ENCODE results near the gene GNPNAT1. TPM values are rescaled to one million over a fixed set of nuclear protein-coding genes. Genes with fewer than 3 reads are reported as not detected.

GNPNAT1 gene
- total RNA-seq, 2 experiments from 2014 or later: 15.5 to 29.3 TPM

- H4K20me1 ChIP-seq (ENCODE audit: insufficient read depth, low read length): 0 out of 2 replicates have a peak, but pooled peaks cover 2% of the 10 kb centered on the region
- peaks cover 22% of the 10 kb centered on the region; the same call in 1 of the 2 replicates for H3K79me2 ChIP-seq (ENCODE audit: insufficient read depth, low read depth, low read length)
- intact Hi-C loops (cut with micrococcal nuclease; ENCODE audit: unreplicated experiment): no loop called here
- no peak overlapping the region for H3K4me2 ChIP-seq (ENCODE audit: low read length)
- ChIA-PET POLR2A (interaction anchor here (1.0 to 1.1 kb wide), 2 partner anchors 16 to 47 kb away, joined by 3 read pairs; no protein-coding TSS in a partner anchor), CTCF (ENCODE audit: unreplicated experiment) (no interaction called here)
- peaks cover 60% of the 10 kb centered on the region for H3K36me3 ChIP-seq (ENCODE audit: insufficient read depth, low read length)
- H3K4me1 ChIP-seq (ENCODE audit: insufficient read depth, low read length, poor library complexity, severe bottlenecking): no peaks in the 10 kb centered on the region
- no TSS peak for BruUV-seq (replicated peaks)
- no peak for TF ChIP-seq CTCF (conservative IDR thresholded peaks at IDR 0.05; ENCODE audit: low read length)
- H2AFZ ChIP-seq (ENCODE audit: low read length): no peak overlapping the region
- H3K4me3 ChIP-seq (ENCODE audit: low read depth, low read length, poor library complexity, severe bottlenecking): no peak overlapping the region
- no peak for DNase-seq (ENCODE audit: low spot score)
- no peaks in the 10 kb centered on the region for H3K9me3 ChIP-seq (ENCODE audit: low read length)
- H3K9me2 ChIP-seq (ENCODE audit: insufficient read depth, low read length): no peaks in the 10 kb centered on the region
- no peak overlapping the region for H3K27ac ChIP-seq (ENCODE audit: low read depth, low read length, poor library complexity, severe bottlenecking)
Measured at GRCh38 chr14:52783206-52783605, 8.2 kb downstream of the GNPNAT1 start.

- no peak overlapping the region for H3K27ac ChIP-seq (ENCODE audit: low read depth, low read length, poor library complexity, severe bottlenecking)
- intact Hi-C loops (cut with micrococcal nuclease; ENCODE audit: unreplicated experiment): loop anchor here (1.0 kb wide), 1 partner anchor 299 kb away; no protein-coding TSS in a partner anchor
- no peaks in the 10 kb centered on the region for H3K4me1 ChIP-seq (ENCODE audit: insufficient read depth, low read length, poor library complexity, severe bottlenecking)
- no peaks in the 10 kb centered on the region for H3K9me3 ChIP-seq (ENCODE audit: low read length)
- no peak overlapping the region for H3K4me3 ChIP-seq (ENCODE audit: low read depth, low read length, poor library complexity, severe bottlenecking)
- H3K9me2 ChIP-seq (ENCODE audit: insufficient read depth, low read length): no peaks in the 10 kb centered on the region
- no peak overlapping the region for H3K4me2 ChIP-seq (ENCODE audit: low read length)
- no peaks in the 10 kb centered on the region for H4K20me1 ChIP-seq (ENCODE audit: insufficient read depth, low read length)
- H3K36me3 ChIP-seq (ENCODE audit: insufficient read depth, low read length): peaks cover 66% of the 10 kb centered on the region
- no peak for DNase-seq (ENCODE audit: low spot score)
- H3K79me2 ChIP-seq (ENCODE audit: insufficient read depth, low read depth, low read length): peaks cover 6% of the 10 kb centered on the region; the same call in 1 of the 2 replicates
- CTCF ChIA-PET (ENCODE audit: unreplicated experiment): no interaction called here
- no peak overlapping the region for H2AFZ ChIP-seq (ENCODE audit: low read length)
- BruUV-seq (replicated peaks): no TSS peak
- POLR2A ChIA-PET: interaction anchor here (0.6 kb wide), 1 partner anchor 587 kb away, joined by 3 read pairs; no protein-coding TSS in a partner anchor
- TF ChIP-seq EZH2phosphoT487 (IDR thresholded peaks at IDR 0.05; ENCODE audit: borderline replicate concordance, low read depth, low read length): no peak
- no peak for TF ChIP-seq CTCF (conservative IDR thresholded peaks at IDR 0.05; ENCODE audit: low read length)
Measured at GRCh38 chr14:52781629-52782028, 9.8 kb downstream of the GNPNAT1 start.

- H3K9me3 ChIP-seq (ENCODE audit: low read length): no peaks in the 10 kb centered on the region
- no peak overlapping the region for H2AFZ ChIP-seq (ENCODE audit: low read length)
- ChIA-PET CTCF (ENCODE audit: unreplicated experiment) (no interaction called here), POLR2A (no interaction called here)
- intact Hi-C loops (cut with micrococcal nuclease; ENCODE audit: unreplicated experiment): loop anchor here (1.0 kb wide), 1 partner anchor 299 kb away; no protein-coding TSS in a partner anchor
- H3K27ac ChIP-seq (ENCODE audit: low read depth, low read length, poor library complexity, severe bottlenecking): no peak overlapping the region
- no TSS peak for BruUV-seq (replicated peaks)
- H3K36me3 ChIP-seq (ENCODE audit: insufficient read depth, low read length): peaks cover 64% of the 10 kb centered on the region
- H3K4me2 ChIP-seq (ENCODE audit: low read length): no peak overlapping the region
- H3K9me2 ChIP-seq (ENCODE audit: insufficient read depth, low read length): no peaks in the 10 kb centered on the region
- TF ChIP-seq CTCF (conservative IDR thresholded peaks at IDR 0.05; ENCODE audit: low read length) (no peak), EZH2phosphoT487 (IDR thresholded peaks at IDR 0.05; ENCODE audit: borderline replicate concordance, low read depth, low read length) (no peak)
- H3K4me1 ChIP-seq (ENCODE audit: insufficient read depth, low read length, poor library complexity, severe bottlenecking): no peaks in the 10 kb centered on the region
- no peaks in the 10 kb centered on the region; the same call in 1 of the 2 replicates for H3K79me2 ChIP-seq (ENCODE audit: insufficient read depth, low read depth, low read length)
- H3K4me3 ChIP-seq (ENCODE audit: low read depth, low read length, poor library complexity, severe bottlenecking): no peak overlapping the region
- no peak for DNase-seq (ENCODE audit: low spot score)
- no peaks in the 10 kb centered on the region for H4K20me1 ChIP-seq (ENCODE audit: insufficient read depth, low read length)
Measured at GRCh38 chr14:52780893-52781292, 10.5 kb downstream of the GNPNAT1 start.
